Measurements from ENCODE around the gene CNTN1. TPM values are rescaled to one million over a fixed set of nuclear protein-coding genes. Genes with fewer than 3 reads are reported as not detected.

Gene CNTN1
- total RNA-seq, 6 donors from 2014 or later, result 1.0 to 9.8 (median 5.6) TPM

DNA sequence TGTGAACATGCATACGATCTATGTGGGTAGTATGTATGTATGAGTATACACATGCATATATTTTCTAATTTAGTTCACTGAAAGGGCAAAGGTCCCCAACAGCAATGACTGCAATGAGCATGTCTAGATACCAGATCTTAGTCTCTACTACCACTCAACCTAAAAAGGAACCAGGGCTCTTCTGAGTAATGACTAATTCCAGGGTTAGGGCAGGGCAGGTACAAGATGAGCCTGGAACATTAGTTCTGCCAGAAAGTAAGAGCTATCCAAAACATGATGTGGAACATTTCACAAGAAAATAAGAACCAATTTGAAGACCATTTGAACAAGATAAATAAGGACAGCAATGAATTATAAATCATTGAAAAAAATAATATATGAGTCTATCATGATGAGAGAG is 404.6 kb downstream of the CNTN1 start:
- WGBS, 2 donors, result 93 to 96% methylated on average over 1 of the region's 1 CpG
- no peak for ATAC-seq (ENCODE audit: low FRiP score in 2 of 2)

DNA sequence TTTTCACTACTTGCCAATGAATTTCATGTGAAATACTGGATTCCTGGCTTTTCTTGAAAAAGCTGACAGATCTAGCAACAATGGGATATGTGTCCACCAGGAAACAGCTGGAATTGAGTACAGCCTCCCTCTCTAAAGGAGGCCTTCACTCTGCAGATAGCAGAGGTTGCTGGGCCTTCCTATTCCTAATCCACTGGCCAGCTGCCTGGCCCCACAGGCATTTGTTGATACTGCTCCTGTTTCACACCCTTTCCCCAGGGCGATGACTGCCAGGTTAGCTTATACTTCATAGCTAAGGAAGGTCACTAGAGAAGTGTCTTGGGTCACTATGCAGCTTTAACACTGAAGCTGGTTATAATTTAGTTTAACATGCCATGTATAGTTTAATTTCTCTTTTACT is 408.3 kb downstream of the CNTN1 start:
- ATAC-seq (ENCODE audit: low FRiP score in 2 of 2) (no peak), DNase-seq (no peak)
- Histone ChIP-seq H3K4me3 (no peak overlapping the region), H3K27me3 (no peaks in the 10 kb centered on the region), H3K9me3 (no peaks in the 10 kb centered on the region), H3K27ac (no peak overlapping the region), H3K4me1 (peaks cover 0 to 2% (median 0%) of the 10 kb centered on the region in 4 donors), H3K36me3 (no peaks in the 10 kb centered on the region)
- 57 to 70% methylated on average over 1 of the region's 1 CpG for WGBS, 2 donors
- TF ChIP-seq POLR2AphosphoS5 (IDR thresholded peaks at IDR 0.05) (no peak), EP300 (IDR thresholded peaks at IDR 0.05) (no peak), POLR2A (IDR thresholded peaks at IDR 0.05) (no peak)
- TF ChIP-seq, protein P1, sequence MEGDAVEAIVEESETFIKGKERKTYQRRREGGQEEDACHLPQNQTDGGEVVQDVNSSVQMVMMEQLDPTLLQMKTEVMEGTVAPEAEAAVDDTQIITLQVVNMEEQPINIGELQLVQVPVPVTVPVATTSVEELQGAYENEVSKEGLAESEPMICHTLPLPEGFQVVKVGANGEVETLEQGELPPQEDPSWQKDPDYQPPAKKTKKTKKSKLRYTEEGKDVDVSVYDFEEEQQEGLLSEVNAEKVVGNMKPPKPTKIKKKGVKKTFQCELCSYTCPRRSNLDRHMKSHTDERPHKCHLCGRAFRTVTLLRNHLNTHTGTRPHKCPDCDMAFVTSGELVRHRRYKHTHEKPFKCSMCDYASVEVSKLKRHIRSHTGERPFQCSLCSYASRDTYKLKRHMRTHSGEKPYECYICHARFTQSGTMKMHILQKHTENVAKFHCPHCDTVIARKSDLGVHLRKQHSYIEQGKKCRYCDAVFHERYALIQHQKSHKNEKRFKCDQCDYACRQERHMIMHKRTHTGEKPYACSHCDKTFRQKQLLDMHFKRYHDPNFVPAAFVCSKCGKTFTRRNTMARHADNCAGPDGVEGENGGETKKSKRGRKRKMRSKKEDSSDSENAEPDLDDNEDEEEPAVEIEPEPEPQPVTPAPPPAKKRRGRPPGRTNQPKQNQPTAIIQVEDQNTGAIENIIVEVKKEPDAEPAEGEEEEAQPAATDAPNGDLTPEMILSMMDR (IDR thresholded peaks at IDR 0.05), result no peak

More for the DNA sequence above, 404.6 kb downstream of the CNTN1 start:
- H3K9me3 ChIP-seq, result no peaks in the 10 kb centered on the region
- H3K4me1 ChIP-seq, result no peaks in the 10 kb centered on the region
- H3K27me3 ChIP-seq, result no peaks in the 10 kb centered on the region
- no peaks in the 10 kb centered on the region for H3K36me3 ChIP-seq
- no peak overlapping the region for H3K27ac ChIP-seq
- no peak overlapping the region for H3K4me3 ChIP-seq
- DNase-seq, result no peak
- TF ChIP-seq POLR2A (IDR thresholded peaks at IDR 0.05), result no peak
- no peak for TF ChIP-seq POLR2AphosphoS5 (IDR thresholded peaks at IDR 0.05)
- TF ChIP-seq, protein P1 (IDR thresholded peaks at IDR 0.05), result no peak
- no peak for TF ChIP-seq EP300 (IDR thresholded peaks at IDR 0.05)

DNA sequence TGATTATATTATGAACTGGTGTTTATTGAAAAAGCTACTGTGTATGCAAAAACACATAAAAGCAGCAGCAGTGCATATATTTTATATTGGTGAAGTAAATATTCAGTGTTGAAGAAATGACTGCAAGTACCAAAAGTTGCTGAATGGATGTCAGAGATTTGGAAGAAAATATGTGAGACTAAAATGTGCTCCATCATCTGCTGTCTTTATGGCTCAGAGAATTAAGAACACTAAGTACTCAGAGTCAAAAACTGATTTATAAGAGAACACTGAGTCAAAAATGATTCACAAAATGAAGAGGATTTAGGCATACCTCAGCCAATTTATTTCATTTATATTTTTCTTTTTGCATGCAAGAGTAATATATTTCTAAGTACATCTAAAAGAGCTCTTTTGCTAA is 409.6 kb downstream of the CNTN1 start:
- Histone ChIP-seq H3K27me3 (no peaks in the 10 kb centered on the region), H3K9me3 (no peaks in the 10 kb centered on the region), H3K4me3 (no peak overlapping the region), H3K36me3 (no peaks in the 10 kb centered on the region), H3K27ac (no peak overlapping the region), H3K4me1 (peaks cover 0 to 2% (median 0%) of the 10 kb centered on the region in 4 donors)
- no peak for DNase-seq
- no peak for TF ChIP-seq POLR2AphosphoS5 (IDR thresholded peaks at IDR 0.05)
- TF ChIP-seq POLR2A (IDR thresholded peaks at IDR 0.05), result no peak
- TF ChIP-seq, protein P1 (IDR thresholded peaks at IDR 0.05), result no peak
- TF ChIP-seq EP300 (IDR thresholded peaks at IDR 0.05), result no peak
- ATAC-seq (ENCODE audit: low FRiP score in 2 of 2), result no peak

DNA sequence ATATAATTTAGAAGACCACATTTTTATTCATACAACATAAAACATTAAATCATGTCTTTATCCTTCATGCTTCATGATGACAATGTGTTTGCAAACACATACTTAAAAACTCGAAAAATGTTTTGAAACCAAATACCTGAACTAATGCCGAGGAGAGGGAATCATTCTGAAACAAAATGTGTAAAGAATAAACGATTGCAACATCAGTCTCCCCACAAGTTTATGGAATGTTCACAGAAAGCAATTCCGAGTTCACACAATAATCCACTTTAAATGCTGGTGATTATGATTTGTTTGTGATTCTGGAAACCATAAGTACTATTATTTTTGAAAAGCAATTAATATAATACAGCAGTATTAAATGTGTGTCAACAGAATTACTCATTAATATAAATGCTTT is 411.4 kb downstream of the CNTN1 start:
- WGBS, 2 donors, result 53 to 58% methylated on average over 4 of the region's 4 CpGs
- no peaks in the 10 kb centered on the region for H3K9me3 ChIP-seq
- H3K27ac ChIP-seq, result no peak overlapping the region
- TF ChIP-seq, protein P1 (IDR thresholded peaks at IDR 0.05), result no peak
- TF ChIP-seq POLR2A (IDR thresholded peaks at IDR 0.05), result no peak
- no peak overlapping the region for H3K4me3 ChIP-seq
- H3K36me3 ChIP-seq, result no peaks in the 10 kb centered on the region
- peaks cover 0 to 2% (median 0%) of the 10 kb centered on the region in 4 donors for H3K4me1 ChIP-seq
- ATAC-seq (ENCODE audit: low FRiP score in 2 of 2) (no peak), DNase-seq (no peak)
- no peaks in the 10 kb centered on the region for H3K27me3 ChIP-seq

DNA sequence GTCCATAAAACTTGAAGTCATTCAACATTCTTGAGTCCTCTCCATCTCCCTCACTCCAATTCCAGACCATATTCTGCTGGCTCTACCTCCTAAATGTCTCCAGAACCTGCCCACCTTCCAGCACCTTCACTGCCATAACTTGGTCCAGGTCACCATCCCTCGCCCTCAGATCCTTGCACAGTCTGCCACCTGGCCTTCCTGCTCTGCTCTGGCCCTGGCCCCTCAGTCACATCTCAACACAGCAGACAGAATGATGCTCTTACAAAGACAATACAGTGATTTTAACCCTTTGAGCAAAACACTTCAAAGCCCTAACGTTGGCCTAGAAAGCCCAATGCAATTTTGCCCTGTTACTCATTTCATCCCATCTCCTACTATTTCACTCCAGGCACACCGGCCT is 414.1 kb downstream of the CNTN1 start:
- no peak overlapping the region for H3K27ac ChIP-seq
- no peaks in the 10 kb centered on the region for H3K9me3 ChIP-seq
- DNase-seq (no peak), ATAC-seq (ENCODE audit: low FRiP score in 2 of 2) (no peak)
- no peak for TF ChIP-seq POLR2AphosphoS5 (IDR thresholded peaks at IDR 0.05)
- 92 to 98% methylated on average over 3 of the region's 3 CpGs for WGBS, 2 donors
- peaks cover 0 to 2% (median 0%) of the 10 kb centered on the region in 4 donors for H3K4me1 ChIP-seq
- H3K36me3 ChIP-seq, result no peaks in the 10 kb centered on the region
- H3K27me3 ChIP-seq, result no peaks in the 10 kb centered on the region
- no peak overlapping the region for H3K4me3 ChIP-seq
